Measurements from ENCODE around the gene ADCY2.

DNA sequence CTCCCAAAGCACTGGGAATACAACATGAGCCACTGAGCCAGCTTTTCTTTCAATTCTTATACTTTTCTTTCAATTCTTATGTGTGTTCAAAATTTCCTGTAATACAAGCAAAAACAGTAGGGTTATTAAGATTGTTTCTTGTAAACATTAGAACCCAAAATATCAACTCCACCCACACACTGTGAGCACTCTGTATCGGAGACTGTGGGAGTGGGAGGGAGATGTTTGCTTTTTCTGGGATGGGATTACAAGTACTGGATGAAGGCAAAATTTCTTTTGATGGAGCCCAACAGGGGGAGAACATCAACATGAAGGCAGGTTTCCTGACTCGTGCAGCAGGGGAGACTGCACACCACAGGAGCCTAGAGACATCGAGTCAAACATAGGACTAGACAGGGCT, 459.7 kb downstream of the ADCY2 start:
- no peak for TF ChIP-seq POLR2A (IDR thresholded peaks at IDR 0.05; ENCODE audit: low read depth)
- TF ChIP-seq EP300 (IDR thresholded peaks at IDR 0.05) = no peak
